Skin epidermis (tissue), 12 donors: ENCODE data around the gene RGS17.
"Not testable (repeated sequence)": the region's sequence is repeated elsewhere in the genome, so short reads cannot be mapped to it uniquely, and the experiment has no call there.

Experiments used
- H3K27ac ChIP-seq, 21 experiments: fragments of 200-600 bp; sonication (generic) in 11 of 21; one replicate each; pipeline ENCODE4 v1.5.0; 2020; ENCODE audit warnings: mild to moderate bottlenecking in 3 of 21, inconsistent platforms in 2 of 21, moderate library complexity in 2 of 21
- H3K4me3 ChIP-seq, 7 experiments: fragments of 200-600 bp; sonication (generic) in 2 of 7; one replicate each; pipeline ENCODE4 v1.5.0; 2020; ENCODE audit warnings: inconsistent platforms in 2 of 7, mild to moderate bottlenecking in 2 of 7, moderate library complexity in 1 of 7

Gene RGS17

GRCh38 chr6:152975204-152975915 lies 155.7 kb downstream of the RGS17 start:
- Histone ChIP-seq H3K27ac (peak overlapping the region in 3 of 21 experiments; percentile 27 to 43 (median 38)), H3K4me3 (no peak overlapping the region)

GRCh38 chr6:152973916-152974315 lies 157.2 kb downstream of the RGS17 start:
- Histone ChIP-seq H3K27ac (no peak overlapping the region), H3K4me3 (no peak overlapping the region)

GRCh38 chr6:152969688-152970418 lies 161.2 kb downstream of the RGS17 start:
- no peak overlapping the region for H3K4me3 ChIP-seq

GRCh38 chr6:152966168-152966894 lies 164.8 kb downstream of the RGS17 start:
- H3K4me3 ChIP-seq, H3K27ac ChIP-seq: not testable (repeated sequence)

More at GRCh38 chr6:152969688-152970418, 161.2 kb downstream of the RGS17 start:
- H3K27ac ChIP-seq = no peak overlapping the region

DNA sequence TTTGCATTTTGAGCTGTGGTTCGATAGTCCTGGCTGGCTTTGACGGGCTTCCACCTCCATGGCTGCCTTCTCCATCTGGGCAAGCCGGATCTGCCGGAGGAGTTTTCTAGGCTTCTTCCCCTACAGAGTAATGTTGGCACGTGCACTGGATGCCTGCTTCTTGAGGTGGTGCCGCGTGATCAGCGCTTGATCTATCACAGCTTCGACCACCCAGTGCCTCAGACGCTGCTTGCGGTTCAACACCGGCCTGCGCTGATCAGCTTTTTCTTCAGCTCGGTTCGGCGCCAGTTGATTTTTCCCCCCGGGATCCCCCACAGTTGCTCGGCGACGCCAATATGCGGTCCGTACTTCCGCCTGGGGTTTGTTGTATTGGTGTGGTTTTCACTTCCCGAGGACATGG lies 171.7 kb downstream of the RGS17 start:
- Histone ChIP-seq H3K27ac (no peak overlapping the region), H3K4me3 (no peak overlapping the region)

- Histone ChIP-seq H3K4me3 (no peak overlapping the region), H3K27ac (no peak overlapping the region)
Measured at GRCh38 chr6:152957796-152958195, 173.3 kb downstream of the RGS17 start.
